Measurements from ENCODE around the gene EIF6.

The EIF6 gene

GRCh38 chr20:35312318-35312717 lies 27.7 kb upstream of the EIF6 start:
- DNase-seq (ENCODE audit: low spot score), result no peak

GRCh38 chr20:35311822-35312221 lies 27.2 kb upstream of the EIF6 start:
- no peak for DNase-seq (ENCODE audit: low spot score)

GRCh38 chr20:35311409-35311808 lies 26.8 kb upstream of the EIF6 start:
- DNase-seq (ENCODE audit: low spot score), result no peak

DNA sequence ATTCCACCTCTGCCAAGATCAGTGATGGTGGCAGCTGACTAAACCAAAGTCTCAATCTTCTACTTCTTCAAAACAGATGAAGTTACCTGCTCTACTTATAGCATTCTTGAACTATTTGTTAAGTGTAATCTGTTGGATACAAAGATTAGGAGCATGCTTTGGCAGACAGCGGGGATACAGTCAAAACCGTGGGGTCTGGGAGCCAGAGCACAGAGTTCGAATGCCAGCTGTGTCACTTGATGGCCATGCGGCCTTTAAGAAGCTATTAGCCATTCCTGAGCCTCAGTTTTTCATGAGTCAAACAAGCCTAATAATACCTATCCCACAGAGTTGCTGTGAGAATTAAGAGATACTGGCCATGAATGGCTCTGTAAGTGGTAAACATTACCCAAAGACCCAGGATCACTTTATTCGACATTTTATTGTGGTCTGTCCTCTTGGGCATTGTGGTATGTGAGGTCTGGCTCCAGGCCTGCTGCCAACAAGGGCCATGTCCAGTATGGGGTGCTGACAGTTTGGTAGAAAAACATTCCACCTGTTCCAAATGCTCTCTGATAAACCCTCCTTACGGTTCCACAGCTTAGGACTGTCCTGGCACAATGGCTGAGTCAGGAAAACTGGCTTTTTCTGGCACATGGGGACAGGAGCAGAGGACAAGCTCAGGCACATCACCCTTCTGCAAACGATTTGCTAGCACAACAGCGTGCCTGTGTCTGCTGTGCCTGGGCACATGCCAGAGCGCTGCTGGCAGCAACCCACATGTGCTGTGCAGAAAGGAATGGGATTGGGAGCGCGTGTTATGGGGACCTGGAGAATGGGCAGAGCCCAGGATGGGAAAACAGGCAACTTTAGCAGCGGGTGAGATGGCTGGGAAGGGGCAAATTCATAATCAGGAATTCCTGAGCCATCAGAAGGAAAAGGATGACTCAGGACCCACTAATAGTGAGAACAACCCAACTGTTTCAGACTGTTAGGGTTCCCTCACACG lies 23.4 kb upstream of the EIF6 start:
- DNase-seq (ENCODE audit: low spot score), result no peak

- peak; percentile 71 for DNase-seq (ENCODE audit: low spot score)
Measured at GRCh38 chr20:35306931-35307517, 22.5 kb upstream of the EIF6 start.

- DNase-seq (ENCODE audit: low spot score), result no peak
Measured at GRCh38 chr20:35305682-35306556, 21.3 kb upstream of the EIF6 start.

GRCh38 chr20:35304956-35305355 lies 20.4 kb upstream of the EIF6 start:
- DNase-seq (ENCODE audit: low spot score), result no peak

- DNase-seq (ENCODE audit: low spot score), result peak; percentile 87
Measured at GRCh38 chr20:35303735-35304491, 19.3 kb upstream of the EIF6 start.

DNA sequence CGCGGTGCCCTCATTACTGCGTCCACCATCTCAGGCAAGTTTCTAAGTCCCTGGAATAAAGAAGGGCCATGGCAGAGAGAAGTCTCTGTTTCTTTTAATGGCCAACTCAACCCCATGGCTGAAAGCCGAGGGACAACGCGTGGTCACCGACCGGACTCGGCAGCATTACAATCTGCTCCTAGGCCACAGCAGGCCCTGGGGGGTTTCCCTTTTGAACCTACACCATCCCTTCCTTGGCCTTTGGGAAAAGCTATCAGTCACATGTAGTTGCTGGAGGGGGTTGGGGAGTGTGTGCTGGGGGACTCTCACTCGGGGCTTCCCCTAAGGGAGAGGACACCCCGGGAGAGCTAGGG lies 18.8 kb upstream of the EIF6 start:
- DNase-seq (ENCODE audit: low spot score), result no peak

DNA sequence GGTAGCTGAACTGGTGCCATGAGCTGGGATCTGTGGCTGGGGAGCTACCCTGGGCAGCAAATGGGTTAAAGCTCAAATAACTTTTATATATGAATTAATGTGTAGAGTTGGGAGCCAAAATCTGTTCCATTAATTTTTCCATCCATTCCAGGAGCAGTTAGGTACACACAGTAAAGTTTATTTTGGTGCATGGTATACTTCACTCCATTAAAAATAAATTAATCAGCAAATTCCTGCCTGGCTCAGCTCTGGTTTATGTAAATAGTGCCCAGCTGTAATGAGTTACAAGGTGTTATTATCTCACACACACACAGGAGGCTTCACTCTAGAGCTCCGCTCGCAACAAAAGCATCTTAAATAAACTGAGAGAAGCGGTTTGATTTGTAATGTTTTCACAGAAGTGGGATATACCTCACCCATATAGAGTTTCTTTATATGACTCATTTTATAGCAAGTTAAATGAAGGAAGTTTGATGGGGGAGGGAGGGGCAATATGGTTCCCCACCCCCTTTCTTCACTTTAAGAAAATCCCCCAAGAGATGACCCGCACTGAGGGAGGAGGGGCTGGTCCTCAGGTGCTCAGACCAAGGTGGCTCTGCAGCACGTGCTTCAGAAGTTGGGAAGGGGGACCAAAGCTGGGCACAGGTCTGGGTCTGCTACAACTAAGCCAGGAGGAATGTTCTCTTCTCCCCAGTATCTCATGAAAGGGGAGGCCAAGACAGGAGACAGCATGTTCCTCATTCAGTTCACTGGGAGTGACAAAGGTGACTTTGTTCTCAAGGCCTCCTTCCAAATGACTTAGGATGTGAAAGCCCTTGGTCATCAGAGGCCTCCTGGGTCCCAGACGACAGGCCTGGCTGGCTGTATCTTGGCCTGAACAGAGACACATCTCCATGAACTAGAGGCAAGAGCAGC lies 18.1 kb upstream of the EIF6 start:
- DNase-seq (ENCODE audit: low spot score), result no peak

DNA sequence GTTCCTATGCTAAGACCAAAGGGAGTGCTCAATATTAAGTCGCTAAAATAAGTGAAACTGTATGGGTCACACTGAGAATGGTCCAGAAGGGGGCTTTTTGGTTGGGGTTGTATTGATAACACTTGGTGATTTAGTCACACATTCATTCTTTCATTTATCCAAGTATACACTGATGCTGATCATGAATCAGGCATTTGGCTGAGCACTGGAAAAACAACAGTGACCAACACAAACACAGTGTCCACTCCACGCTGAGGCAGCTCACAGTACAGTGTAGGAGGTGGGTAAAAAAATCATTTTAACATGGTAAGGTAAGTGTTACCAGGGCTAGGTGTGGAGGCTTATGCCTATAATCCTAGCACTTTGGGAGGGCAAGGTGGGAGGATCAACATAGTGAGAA lies 16.9 kb upstream of the EIF6 start:
- no peak for DNase-seq (ENCODE audit: low spot score)

GRCh38 chr20:35300469-35301262 lies 16.1 kb upstream of the EIF6 start:
- DNase-seq (ENCODE audit: low spot score), result no peak

- DNase-seq (ENCODE audit: low spot score), result no peak
Measured at GRCh38 chr20:35299780-35300179, 15.2 kb upstream of the EIF6 start.

GRCh38 chr20:35298264-35298663 lies 13.7 kb upstream of the EIF6 start:
- no peak for DNase-seq (ENCODE audit: low spot score)

- DNase-seq (ENCODE audit: low spot score), result no peak
Measured at GRCh38 chr20:35297740-35298139, 13.2 kb upstream of the EIF6 start.

- DNase-seq (ENCODE audit: low spot score), result no peak
Measured at GRCh38 chr20:35297155-35297554, 12.6 kb upstream of the EIF6 start.

DNA sequence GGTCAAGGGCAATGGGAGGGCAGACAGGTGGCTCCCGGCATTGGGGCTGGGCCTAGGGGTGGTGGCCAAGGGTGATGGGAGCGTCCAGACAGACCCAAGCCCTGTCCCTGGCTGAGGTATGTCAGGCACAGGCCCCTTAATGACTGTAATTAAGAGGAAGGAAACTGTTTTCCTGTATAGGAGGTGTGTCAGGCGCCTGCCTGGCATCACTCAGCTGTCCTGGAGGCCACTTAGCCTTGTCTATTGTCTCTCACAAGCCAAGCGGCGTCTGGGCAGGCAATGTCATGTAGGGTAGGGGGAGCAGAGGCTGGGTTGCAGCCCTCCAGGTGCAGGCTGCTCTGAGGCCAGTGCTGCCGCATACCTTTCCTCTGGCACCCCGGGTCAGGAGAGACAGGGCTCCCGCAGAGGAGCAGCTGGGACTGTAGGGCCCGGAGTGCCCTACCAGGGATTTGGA lies 11.6 kb upstream of the EIF6 start:
- DNase-seq (ENCODE audit: low spot score), result no peak

GRCh38 chr20:35295674-35296073 lies 11.1 kb upstream of the EIF6 start:
- no peak for DNase-seq (ENCODE audit: low spot score)

- no peak for DNase-seq (ENCODE audit: low spot score)
Measured at GRCh38 chr20:35295058-35295457, 10.5 kb upstream of the EIF6 start.

DNA sequence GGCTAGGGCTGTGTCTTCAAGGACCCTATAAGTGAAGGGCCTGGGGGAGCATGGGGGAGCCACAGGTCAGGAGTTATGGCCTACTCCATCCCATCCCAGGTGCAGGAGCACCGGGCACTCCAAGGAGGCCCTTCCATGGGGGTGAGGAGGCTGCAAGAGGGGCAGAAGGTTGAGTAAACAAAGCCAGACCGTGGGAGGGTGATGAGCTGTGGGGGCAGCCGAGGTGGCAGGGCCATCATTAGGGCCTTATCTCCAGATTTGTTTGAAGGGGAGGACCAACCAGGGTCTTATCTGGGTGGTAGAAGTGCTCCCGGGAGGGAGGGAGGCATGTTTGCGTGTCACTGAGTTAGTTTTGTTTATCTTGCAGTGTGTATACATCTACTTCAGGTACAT lies 9.7 kb upstream of the EIF6 start:
- DNase-seq (ENCODE audit: low spot score), result no peak

Data from ecto neural progenitor cell (in vitro differentiated cells).